ENCODE data around the gene HUNK.
"Not testable (repeated sequence)": the region's sequence is repeated elsewhere in the genome, so short reads cannot be mapped to it uniquely, and the experiment has no call there.

HUNK gene

GRCh38 chr21:31872452-31873274 lies at the start of gene HUNK:
HUNK (plus strand) TSS chr21:31873020; CDS start chr21:31873675, 655 bp downstream.
- DNase-seq, result no peak

- no peak for DNase-seq
Observed at GRCh38 chr21:31829736-31830472, 42.9 kb upstream of the HUNK start.

GRCh38 chr21:31830701-31831100 lies 42.1 kb upstream of the HUNK start:
- DNase-seq, result no peak

GRCh38 chr21:31837041-31837440 lies 35.8 kb upstream of the HUNK start:
- no peak for DNase-seq

- DNase-seq, result no peak
Observed at GRCh38 chr21:31837618-31838390, 35.0 kb upstream of the HUNK start.

- DNase-seq, result no peak
Observed at GRCh38 chr21:31838586-31839355, 34.0 kb upstream of the HUNK start.

- no peak for DNase-seq
Observed at GRCh38 chr21:31844206-31844605, 28.6 kb upstream of the HUNK start.

- no peak for DNase-seq
Observed at GRCh38 chr21:31845151-31845729, 27.6 kb upstream of the HUNK start.

- no peak for DNase-seq
Observed at GRCh38 chr21:31846690-31847089, 26.1 kb upstream of the HUNK start.

GRCh38 chr21:31847761-31848160 lies 25.1 kb upstream of the HUNK start:
- DNase-seq, result no peak

- no peak for DNase-seq
Observed at GRCh38 chr21:31848326-31848985, 24.4 kb upstream of the HUNK start.

- DNase-seq, result no peak
Observed at GRCh38 chr21:31850886-31851285, 21.9 kb upstream of the HUNK start.

- DNase-seq, result no peak
Observed at GRCh38 chr21:31855180-31855579, 17.6 kb upstream of the HUNK start.

- DNase-seq, result no peak
Observed at GRCh38 chr21:31857096-31857495, 15.7 kb upstream of the HUNK start.

- DNase-seq, result not testable (repeated sequence)
Observed at GRCh38 chr21:31857631-31858030, 15.2 kb upstream of the HUNK start.

GRCh38 chr21:31860851-31861250 lies 12.0 kb upstream of the HUNK start:
- no peak for DNase-seq

GRCh38 chr21:31862078-31862477 lies 10.7 kb upstream of the HUNK start:
- DNase-seq, result no peak

GRCh38 chr21:31865429-31865970 lies 7.3 kb upstream of the HUNK start:
- DNase-seq, result no peak

GRCh38 chr21:31866077-31866511 lies 6.7 kb upstream of the HUNK start:
- DNase-seq, result peak; percentile 64

- DNase-seq, result no peak
Observed at GRCh38 chr21:31869750-31870149, 3.1 kb upstream of the HUNK start.

- DNase-seq, result no peak
Observed at GRCh38 chr21:31870472-31871193, 2.2 kb upstream of the HUNK start.
